ENCODE results near the gene KIFC3. TPM values are rescaled to one million over a fixed set of nuclear protein-coding genes. Genes with fewer than 3 reads are reported as not detected.

KIFC3 gene
- total and polyA plus RNA-seq, 2 of the 8 experiments (the other 6 are each of a cell fraction or from before 2014, with no cell fraction given), result 2.1 to 7.1 TPM

- DNase-seq (ENCODE audit: low read depth in 1 of 2, low spot score in 2 of 2) (peak in 1 of 2 experiments; percentile 81), FAIRE-seq (no peak)
- Histone ChIP-seq H3K23ac (ENCODE audit: insufficient read length) (no peak overlapping the region), H3K27ac (ENCODE audit: low read depth, low read length) (no peak overlapping the region), H3K56ac (replicated peaks; ENCODE audit: insufficient read length, low read depth, low read length) (no peak overlapping the region), H3K9ac (replicated peaks in 1 of 4; ENCODE audit: extremely low read depth in 1 of 4, low read depth in 3 of 4, low read length in 3 of 4) (no peak overlapping the region), H3K4ac (replicated peaks; ENCODE audit: insufficient read length, low read depth, low read length) (no peak overlapping the region), H2BK5ac (ENCODE audit: low read depth, low read length) (no peak overlapping the region; the same call in 1 of the 2 replicates), H4K5ac (ENCODE audit: insufficient read length, low read depth, low read length) (no peak overlapping the region), H3K79me2 (ENCODE audit: control insufficient read depth in 1 of 2, insufficient read depth in 2 of 2, low read length in 2 of 2) (no peaks in the 10 kb centered on the region), H2BK12ac (ENCODE audit: low read depth, low read length) (peak overlapping the region; percentile 75; the same call in 1 of the 2 replicates), H2BK20ac (ENCODE audit: low read length) (peak overlapping the region; percentile 61; the same call in 1 of the 2 replicates), H2AFZ (ENCODE audit: low read length) (no peak overlapping the region), H4K8ac (ENCODE audit: extremely low read depth, insufficient read depth, low read length) (no peak overlapping the region), H3K27me3 (replicated peaks in 1 of 4; ENCODE audit: control insufficient read depth in 3 of 4, extremely low read depth in 1 of 4, insufficient read depth in 3 of 4, low read length in 3 of 4) (peaks cover 0 to 34% (median 25%) of the 10 kb centered on the region in 4 experiments; a peak in 6 of 7 replicates), H2AK5ac (ENCODE audit: low read depth, low read length) (no peak overlapping the region), H3K9me3 (ENCODE audit: insufficient read depth in 2 of 2, low read depth in 1 of 2, low read length in 1 of 2) (no peaks in the 10 kb centered on the region), H4K91ac (replicated peaks; ENCODE audit: insufficient read length, low read length) (peak overlapping the region; percentile 59), H3K14ac (ENCODE audit: insufficient read length) (no peak overlapping the region), H3K23me2 (ENCODE audit: low read depth, low read length) (peaks cover 11% of the 10 kb centered on the region), H3K18ac (ENCODE audit: extremely low read depth, low read length) (peak overlapping the region; percentile 60; the same call in 1 of the 2 replicates), H3K4me2 (ENCODE audit: insufficient read depth in 1 of 2, low read depth in 2 of 2, low read length in 2 of 2) (peak overlapping the region; percentile 70 to 91), H3K79me1 (ENCODE audit: low read depth, low read length) (no peaks in the 10 kb centered on the region; the same call in 1 of the 2 replicates), H2BK15ac (ENCODE audit: low read length) (no peak overlapping the region), H3K4me1 (replicated peaks in 1 of 4; ENCODE audit: control insufficient read depth in 3 of 4, insufficient read depth in 4 of 4, low read length in 3 of 4) (peaks cover 0 to 44% (median 27%) of the 10 kb centered on the region in 4 experiments; a peak in 6 of 7 replicates), H3K4me3 (ENCODE audit: extremely low read depth in 1 of 4, insufficient read depth in 2 of 4, low read depth in 3 of 4, low read length in 4 of 4) (peak overlapping the region; percentile 11 to 54 (median 32); a peak in 6 of 8 replicates), H3K36me3 (ENCODE audit: control insufficient read depth in 2 of 4, insufficient read depth in 4 of 4, low read length in 3 of 4) (no peaks in the 10 kb centered on the region), H4K20me1 (replicated peaks in 1 of 2; ENCODE audit: control insufficient read depth in 1 of 2, insufficient read depth in 2 of 2, low read length in 2 of 2) (peaks cover 0 to 1% of the 10 kb centered on the region in 2 experiments), H2BK120ac (replicated peaks; ENCODE audit: low read depth, low read length) (no peak overlapping the region)
- WGBS, 2 experiments (ENCODE audit: extremely low coverage in 1 of 2, insufficient coverage in 1 of 2, insufficient read length in 1 of 2, insufficient replicate concordance in 2 of 2, low coverage in 1 of 2, low lambda C conversion rate in 2 of 2, missing lambda C conversion rate in 1 of 2), result 26% methylated on average over 38 of the region's 42 CpGs; no CpG with 5 or more reads in 1 of the 2 experiments
- ChIA-PET POLR2A (ENCODE audit: partially characterized antibody) (interaction anchor here (0.8 to 1.5 kb wide), 6 partner anchors 16 to 332 kb away, joined by 3 read pairs; partner anchors contain the start of gene CFAP20), CTCF (ENCODE audit: partially characterized antibody) (interaction anchor here (0.7 to 15.2 kb wide), 13 partner anchors 17 to 103 kb away, joined by 3 to 279 read pairs (median 5); no protein-coding TSS in a partner anchor)
- TF ChIP-seq TAF1 (IDR thresholded peaks at IDR 0.05; ENCODE audit: low read depth, low read length) (0 out of 2 replicates have a peak, but pooled peaks have one; percentile 22), TBP (IDR thresholded peaks at IDR 0.05; ENCODE audit: low read depth, low read length) (peak; percentile 10; the same call in 1 of the 2 replicates), CHD2 (IDR thresholded peaks at IDR 0.05; ENCODE audit: low read length) (no peak), MAFK (IDR thresholded peaks at IDR 0.05; ENCODE audit: low read depth, low read length) (no peak), SIRT6 (IDR thresholded peaks at IDR 0.05; ENCODE audit: low read length) (no peak), CBX5 (IDR thresholded peaks at IDR 0.05; ENCODE audit: low read depth, low read length) (no peak), ASH2L (IDR thresholded peaks at IDR 0.05; ENCODE audit: low read length) (peak; percentile 52), TEAD4 (IDR thresholded peaks at IDR 0.05; ENCODE audit: low read depth, low read length) (no peak)
Observed at GRCh38 chr16:57797526-57798266, 4.6 kb downstream of the KIFC3 start.
